ENCODE measurements around the gene AMPD3. TPM values are rescaled to one million over a fixed set of nuclear protein-coding genes. Genes with fewer than 3 reads are reported as not detected.

The AMPD3 gene
- total and polyA plus RNA-seq, 2 of the 13 experiments (the other 11 are each of a cell fraction or from before 2014, with no cell fraction given) = 0.33 to 2.3 TPM

DNA sequence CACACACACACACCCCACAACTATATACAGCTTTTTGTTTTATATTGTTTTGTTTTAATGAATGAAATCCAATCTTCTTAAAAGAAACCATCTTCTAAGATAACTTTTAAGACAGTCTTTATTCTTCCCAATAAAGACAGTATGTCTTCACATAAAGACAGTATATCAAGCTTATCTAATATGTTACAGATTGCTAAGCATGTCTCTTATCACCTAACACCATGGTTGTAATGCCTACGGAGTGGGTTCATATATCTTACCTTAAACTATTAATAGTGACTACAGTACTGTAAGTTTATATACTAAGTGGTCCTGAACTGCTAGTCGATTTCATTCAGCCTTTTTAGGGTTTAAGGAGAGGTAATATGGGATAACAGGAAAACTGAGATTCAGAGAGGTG, 77.5 kb downstream of the AMPD3 start:
- no peak overlapping the region for H3K4me3 ChIP-seq (replicated peaks in 1 of 3; ENCODE audit: insufficient read depth in 1 of 3, low read depth in 2 of 3, low read length in 3 of 3)
- ATAC-seq = no peak
- peaks cover 6% of the 10 kb centered on the region; the same call in 1 of the 2 replicates for H3K4me1 ChIP-seq (ENCODE audit: insufficient read depth, low read length)
- H3K36me3 ChIP-seq (replicated peaks in 1 of 2; ENCODE audit: control insufficient read depth in 1 of 2, insufficient read depth in 2 of 2, low read length in 2 of 2) = peaks cover 4 to 14% of the 10 kb centered on the region in 2 experiments; a peak in 4 of 5 replicates
- no peak overlapping the region for H3K9ac ChIP-seq (ENCODE audit: insufficient read depth, low read depth, low read length)
- in situ Hi-C loops (cut with HindIII; ENCODE audit: extremely low pct_ligation_motif_present, low pct_unique_long_range_greater_than_20kb) (no loop called here), intact Hi-C loops (cut with micrococcal nuclease; ENCODE audit: unreplicated experiment) (no loop called here)
- no peaks in the 10 kb centered on the region for H3K27me3 ChIP-seq (ENCODE audit: control insufficient read depth in 1 of 2, insufficient read depth in 2 of 2, low read length in 2 of 2)
- H3K27ac ChIP-seq (ENCODE audit: extremely low read length, insufficient read depth, low read length) = no peak overlapping the region
- no peak overlapping the region for H3K4me2 ChIP-seq (ENCODE audit: low read depth, low read length)
- H4K20me1 ChIP-seq (ENCODE audit: insufficient read depth, low read length) = no peaks in the 10 kb centered on the region
- no peaks in the 10 kb centered on the region for H3K79me2 ChIP-seq (ENCODE audit: insufficient read depth, low read length)
- FAIRE-seq = no peak
- TF ChIP-seq, protein P1, sequence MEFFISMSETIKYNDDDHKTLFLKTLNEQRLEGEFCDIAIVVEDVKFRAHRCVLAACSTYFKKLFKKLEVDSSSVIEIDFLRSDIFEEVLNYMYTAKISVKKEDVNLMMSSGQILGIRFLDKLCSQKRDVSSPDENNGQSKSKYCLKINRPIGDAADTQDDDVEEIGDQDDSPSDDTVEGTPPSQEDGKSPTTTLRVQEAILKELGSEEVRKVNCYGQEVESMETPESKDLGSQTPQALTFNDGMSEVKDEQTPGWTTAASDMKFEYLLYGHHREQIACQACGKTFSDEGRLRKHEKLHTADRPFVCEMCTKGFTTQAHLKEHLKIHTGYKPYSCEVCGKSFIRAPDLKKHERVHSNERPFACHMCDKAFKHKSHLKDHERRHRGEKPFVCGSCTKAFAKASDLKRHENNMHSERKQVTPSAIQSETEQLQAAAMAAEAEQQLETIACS (CRISPR knock-in tag; IDR thresholded peaks at IDR 0.05) = no peak
- whole genome bisulfite sequencing (ENCODE audit: low lambda C conversion rate) = 67% methylated on average over 2 of the region's 2 CpGs
- no peak for DNase-seq (ENCODE audit: low spot score)
- CTCF ChIA-PET (ENCODE audit: low intra/inter-chr PET ratio, low total read pairs) = no interaction called here
- POLR2A ChIA-PET = no interaction called here
- no peak overlapping the region for H2AFZ ChIP-seq (ENCODE audit: low read length)
- no TSS peak for BruUV-seq (replicated peaks)
- H3K9me3 ChIP-seq (ENCODE audit: low read length) = no peaks in the 10 kb centered on the region

DNA sequence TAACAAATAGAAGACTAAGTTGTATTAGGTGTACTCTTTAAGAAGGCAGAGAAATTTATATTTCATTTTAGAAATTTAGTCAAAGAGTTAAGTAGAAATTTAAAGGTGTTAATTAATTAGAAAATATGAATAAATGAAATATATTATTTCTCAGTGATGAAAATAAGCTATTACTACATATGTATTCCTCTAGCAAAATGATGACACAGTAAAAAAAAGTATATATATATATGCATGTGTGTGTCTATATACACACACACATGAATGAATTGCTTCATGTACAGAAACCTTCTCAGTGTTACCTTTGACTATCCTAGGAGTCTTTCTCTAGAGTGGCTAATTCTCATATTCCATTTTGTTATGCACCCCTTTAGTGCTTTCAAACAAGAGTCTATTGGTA, 78.3 kb downstream of the AMPD3 start:
- POLR2A ChIA-PET = no interaction called here

More for the DNA sequence above, 78.3 kb downstream of the AMPD3 start:
- Histone ChIP-seq H3K4me2 (ENCODE audit: low read depth, low read length) (no peak overlapping the region), H3K4me1 (ENCODE audit: insufficient read depth, low read length) (peaks cover 3% of the 10 kb centered on the region; the same call in 1 of the 2 replicates), H3K79me2 (ENCODE audit: insufficient read depth, low read length) (no peaks in the 10 kb centered on the region), H3K27ac (ENCODE audit: extremely low read length, insufficient read depth, low read length) (no peak overlapping the region), H3K4me3 (replicated peaks in 1 of 3; ENCODE audit: insufficient read depth in 1 of 3, low read depth in 2 of 3, low read length in 3 of 3) (no peak overlapping the region), H3K9ac (ENCODE audit: insufficient read depth, low read depth, low read length) (no peak overlapping the region), H4K20me1 (ENCODE audit: insufficient read depth, low read length) (no peaks in the 10 kb centered on the region), H3K36me3 (replicated peaks in 1 of 2; ENCODE audit: control insufficient read depth in 1 of 2, insufficient read depth in 2 of 2, low read length in 2 of 2) (peaks cover 4 to 14% of the 10 kb centered on the region in 2 experiments; a peak in 4 of 5 replicates), H2AFZ (ENCODE audit: low read length) (no peak overlapping the region), H3K27me3 (ENCODE audit: control insufficient read depth in 1 of 2, insufficient read depth in 2 of 2, low read length in 2 of 2) (no peaks in the 10 kb centered on the region), H3K9me3 (ENCODE audit: low read length) (no peaks in the 10 kb centered on the region)
- CTCF ChIA-PET (ENCODE audit: low intra/inter-chr PET ratio, low total read pairs) = no interaction called here
- no peak for DNase-seq (ENCODE audit: low spot score)
- intact Hi-C loops (cut with micrococcal nuclease; ENCODE audit: unreplicated experiment) (no loop called here), in situ Hi-C loops (cut with HindIII; ENCODE audit: extremely low pct_ligation_motif_present, low pct_unique_long_range_greater_than_20kb) (no loop called here)
- no TSS peak for BruUV-seq (replicated peaks)
- TF ChIP-seq MAFK (conservative IDR thresholded peaks at IDR 0.05 in 1 of 2, IDR thresholded peaks at IDR 0.05 in 1 of 2; ENCODE audit: low read length in 2 of 2) (peak; percentile 5 to 64; a peak in 2 of 4 replicates), ZSCAN12 (CRISPR knock-in tag; IDR thresholded peaks at IDR 0.05) (no peak), ZNF678 (CRISPR knock-in tag; IDR thresholded peaks at IDR 0.05) (no peak), JUN (CRISPR knock-in tag; IDR thresholded peaks at IDR 0.05) (no peak), ZNF768 (CRISPR knock-in tag; IDR thresholded peaks at IDR 0.05) (no peak), MAFF (IDR thresholded peaks at IDR 0.05; ENCODE audit: low read depth, low read length) (peak; percentile 42; the same call in 1 of the 2 replicates), JDP2 (CRISPR knock-in tag; IDR thresholded peaks at IDR 0.05; ENCODE audit: borderline replicate concordance) (no peak)
- TF ChIP-seq, protein P2, sequence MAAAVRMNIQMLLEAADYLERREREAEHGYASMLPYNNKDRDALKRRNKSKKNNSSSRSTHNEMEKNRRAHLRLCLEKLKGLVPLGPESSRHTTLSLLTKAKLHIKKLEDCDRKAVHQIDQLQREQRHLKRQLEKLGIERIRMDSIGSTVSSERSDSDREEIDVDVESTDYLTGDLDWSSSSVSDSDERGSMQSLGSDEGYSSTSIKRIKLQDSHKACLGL (CRISPR knock-in tag; IDR thresholded peaks at IDR 0.05) = no peak
- TF ChIP-seq, protein P3, sequence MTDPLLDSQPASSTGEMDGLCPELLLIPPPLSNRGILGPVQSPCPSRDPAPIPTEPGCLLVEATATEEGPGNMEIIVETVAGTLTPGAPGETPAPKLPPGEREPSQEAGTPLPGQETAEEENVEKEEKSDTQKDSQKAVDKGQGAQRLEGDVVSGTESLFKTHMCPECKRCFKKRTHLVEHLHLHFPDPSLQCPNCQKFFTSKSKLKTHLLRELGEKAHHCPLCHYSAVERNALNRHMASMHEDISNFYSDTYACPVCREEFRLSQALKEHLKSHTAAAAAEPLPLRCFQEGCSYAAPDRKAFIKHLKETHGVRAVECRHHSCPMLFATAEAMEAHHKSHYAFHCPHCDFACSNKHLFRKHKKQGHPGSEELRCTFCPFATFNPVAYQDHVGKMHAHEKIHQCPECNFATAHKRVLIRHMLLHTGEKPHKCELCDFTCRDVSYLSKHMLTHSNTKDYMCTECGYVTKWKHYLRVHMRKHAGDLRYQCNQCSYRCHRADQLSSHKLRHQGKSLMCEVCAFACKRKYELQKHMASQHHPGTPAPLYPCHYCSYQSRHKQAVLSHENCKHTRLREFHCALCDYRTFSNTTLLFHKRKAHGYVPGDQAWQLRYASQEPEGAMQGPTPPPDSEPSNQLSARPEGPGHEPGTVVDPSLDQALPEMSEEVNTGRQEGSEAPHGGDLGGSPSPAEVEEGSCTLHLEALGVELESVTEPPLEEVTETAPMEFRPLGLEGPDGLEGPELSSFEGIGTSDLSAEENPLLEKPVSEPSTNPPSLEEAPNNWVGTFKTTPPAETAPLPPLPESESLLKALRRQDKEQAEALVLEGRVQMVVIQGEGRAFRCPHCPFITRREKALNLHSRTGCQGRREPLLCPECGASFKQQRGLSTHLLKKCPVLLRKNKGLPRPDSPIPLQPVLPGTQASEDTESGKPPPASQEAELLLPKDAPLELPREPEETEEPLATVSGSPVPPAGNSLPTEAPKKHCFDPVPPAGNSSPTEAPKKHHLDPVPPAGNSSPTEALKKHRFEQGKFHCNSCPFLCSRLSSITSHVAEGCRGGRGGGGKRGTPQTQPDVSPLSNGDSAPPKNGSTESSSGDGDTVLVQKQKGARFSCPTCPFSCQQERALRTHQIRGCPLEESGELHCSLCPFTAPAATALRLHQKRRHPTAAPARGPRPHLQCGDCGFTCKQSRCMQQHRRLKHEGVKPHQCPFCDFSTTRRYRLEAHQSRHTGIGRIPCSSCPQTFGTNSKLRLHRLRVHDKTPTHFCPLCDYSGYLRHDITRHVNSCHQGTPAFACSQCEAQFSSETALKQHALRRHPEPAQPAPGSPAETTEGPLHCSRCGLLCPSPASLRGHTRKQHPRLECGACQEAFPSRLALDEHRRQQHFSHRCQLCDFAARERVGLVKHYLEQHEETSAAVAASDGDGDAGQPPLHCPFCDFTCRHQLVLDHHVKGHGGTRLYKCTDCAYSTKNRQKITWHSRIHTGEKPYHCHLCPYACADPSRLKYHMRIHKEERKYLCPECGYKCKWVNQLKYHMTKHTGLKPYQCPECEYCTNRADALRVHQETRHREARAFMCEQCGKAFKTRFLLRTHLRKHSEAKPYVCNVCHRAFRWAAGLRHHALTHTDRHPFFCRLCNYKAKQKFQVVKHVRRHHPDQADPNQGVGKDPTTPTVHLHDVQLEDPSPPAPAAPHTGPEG (CRISPR knock-in tag; IDR thresholded peaks at IDR 0.05) = no peak
- no peak for ATAC-seq
- no peak for FAIRE-seq

Data from HepG2 (cell line).